Stimulated activated CD8-positive, alpha-beta memory T cell treated with anti-CD3 and anti-CD28 coated beads, Interleukin-12 subunit alpha, Interleukin-12 subunit beta, amount 100 ng/mL, for 24 hours (primary cell): ENCODE data around the gene SLC5A6.

Experiments
- DNase-seq: peaks from one replicate; pipeline ENCODE4 v3.0.0-alpha.2; 2020; ENCODE audit errors: extremely low read depth

Gene SLC5A6

DNA sequence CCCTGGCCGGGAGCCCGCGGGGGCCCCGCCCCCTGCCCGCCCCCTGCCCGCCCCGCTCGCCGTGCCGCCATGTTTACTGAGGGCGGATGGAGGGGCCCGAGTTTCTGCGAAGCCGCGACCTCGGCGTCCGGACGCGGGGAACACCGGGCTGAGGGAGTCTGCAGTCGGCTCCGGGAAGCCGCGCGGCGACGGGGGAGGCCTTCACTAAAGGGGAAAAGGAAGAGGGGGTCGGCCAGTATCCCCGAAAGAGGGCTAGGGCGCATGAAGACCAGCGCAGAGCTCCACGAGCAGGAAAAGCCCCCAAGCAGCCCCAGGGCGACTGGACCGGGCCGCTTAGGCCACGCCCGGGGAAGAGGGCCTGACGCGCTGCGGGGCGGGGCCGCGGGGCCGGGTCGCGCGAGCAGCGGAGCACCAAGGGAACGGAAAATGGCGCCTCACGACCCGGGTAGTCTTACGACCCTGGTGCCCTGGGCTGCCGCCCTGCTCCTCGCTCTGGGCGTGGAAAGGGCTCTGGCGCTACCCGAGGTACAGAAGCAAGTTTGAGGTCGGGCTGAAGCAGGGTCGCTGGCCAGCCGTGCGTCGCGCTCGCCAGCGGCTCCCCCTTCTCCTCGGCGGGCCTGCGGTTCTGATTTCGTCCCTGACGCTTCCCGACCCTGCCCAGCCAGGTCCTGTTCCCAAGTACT lies at the start of gene SLC5A6, which contains the start of gene ATRAID:
Gene SLC5A6 (minus strand): TSS at position 326 of the 683 bp plus-strand sequence. CDS start 4,618 bp downstream, outside the sequence.
Gene ATRAID (plus strand): TSS at position 99 of the 683 bp plus-strand sequence. CDS start 328 bp downstream, at position 427.
- peak; percentile 73 for DNase-seq

DNA sequence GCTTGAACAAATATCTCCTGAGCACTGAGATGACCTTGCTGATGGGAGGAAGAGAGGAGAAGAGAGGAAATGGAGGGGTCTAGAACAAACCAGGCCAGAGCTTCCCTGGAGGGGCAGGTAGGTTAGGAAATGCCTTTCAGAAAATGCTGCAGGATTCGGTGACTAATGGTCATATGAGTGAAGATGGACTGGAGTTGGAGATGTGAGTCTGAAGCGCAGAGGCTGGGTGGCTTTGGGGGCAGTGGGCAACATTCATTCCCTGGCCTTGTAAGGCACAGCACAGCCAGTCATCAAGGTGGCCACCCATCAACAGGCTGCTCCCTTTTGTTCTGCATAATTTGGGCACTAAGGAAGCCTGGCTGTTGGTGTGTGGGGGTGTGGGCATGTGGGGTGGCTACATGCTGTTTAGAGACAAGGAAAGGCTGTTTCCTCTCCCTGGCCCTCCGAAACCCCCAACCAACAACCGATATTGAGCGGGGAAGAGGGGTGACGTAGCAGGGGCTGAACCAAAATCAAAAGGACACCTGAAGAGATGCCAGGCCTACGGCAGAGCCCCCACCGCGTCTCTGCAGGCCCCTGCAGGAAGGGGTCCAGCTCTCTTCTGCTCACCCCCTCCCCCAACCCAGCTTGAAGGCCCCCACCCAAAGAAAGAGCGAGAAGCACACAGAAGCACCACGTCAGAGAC lies 49.3 kb upstream of the SLC5A6 start:
- DNase-seq, result no peak

DNA sequence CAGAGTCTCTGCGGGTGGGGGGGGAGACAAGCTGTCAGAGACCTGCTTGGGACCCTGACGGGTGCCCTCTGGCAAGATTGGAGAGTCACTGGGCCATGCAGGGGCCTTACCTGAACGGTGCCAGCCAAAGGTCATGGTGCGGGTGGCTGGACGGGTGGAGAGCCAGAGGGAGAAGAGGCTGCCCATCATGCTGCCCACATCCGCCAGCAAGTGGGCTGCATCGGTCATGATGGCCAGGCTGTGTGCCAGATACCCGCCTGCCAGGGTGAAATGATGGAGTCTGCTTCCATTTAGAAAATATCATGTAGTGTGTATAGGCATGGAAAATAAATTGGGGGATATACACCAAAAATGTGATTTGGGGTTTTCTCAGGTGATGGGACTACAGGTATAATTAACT lies 46.0 kb upstream of the SLC5A6 start:
- no peak for DNase-seq

DNA sequence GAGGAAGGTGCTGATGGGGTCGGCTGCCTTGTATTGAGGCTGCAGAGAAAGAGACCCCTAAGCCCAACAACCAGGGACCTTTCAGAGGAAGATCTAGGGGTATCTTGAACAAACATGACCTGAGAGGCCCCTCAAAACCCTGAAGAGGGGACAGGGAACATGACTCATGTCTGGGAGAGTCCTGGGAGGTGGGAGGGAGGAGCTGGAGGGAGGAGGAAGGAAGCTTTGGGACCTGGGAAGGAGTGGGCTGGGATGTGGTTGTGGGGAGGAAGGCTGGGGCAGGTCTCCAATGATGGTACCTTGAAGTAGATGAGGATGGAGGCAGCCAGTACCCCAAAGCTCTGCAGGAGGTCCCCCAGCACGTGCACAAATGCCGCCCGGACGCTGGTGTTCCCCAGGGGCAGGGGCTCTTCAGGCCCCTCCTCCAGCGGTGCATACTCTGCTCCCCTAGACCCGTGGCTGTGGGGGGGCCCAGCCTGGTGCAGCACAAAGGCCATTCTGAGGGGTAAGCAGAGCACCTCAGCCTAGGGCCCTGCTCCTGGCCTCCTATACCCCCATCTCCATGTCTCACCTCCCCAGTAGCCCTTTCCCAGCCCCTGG lies 44.9 kb upstream of the SLC5A6 start:
- DNase-seq, result no peak

DNA sequence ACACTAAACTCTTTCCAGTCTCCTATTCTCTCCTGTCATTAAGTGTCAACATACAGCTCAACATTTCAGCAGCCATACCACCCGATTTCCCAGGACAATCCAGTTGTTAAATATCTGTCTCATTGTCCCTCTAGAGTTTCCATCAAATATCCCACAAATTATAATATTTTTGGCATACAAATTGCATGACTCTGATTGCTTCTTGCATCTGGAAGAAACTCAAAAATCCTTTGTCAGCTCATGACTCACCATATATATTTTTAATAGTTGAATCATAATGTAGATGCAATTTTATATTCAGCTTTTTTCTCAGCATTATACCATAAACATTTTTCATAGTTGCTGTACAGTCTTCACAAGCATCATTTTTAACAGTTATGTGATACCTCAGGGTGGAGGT lies 43.6 kb upstream of the SLC5A6 start:
- DNase-seq, result no peak

DNA sequence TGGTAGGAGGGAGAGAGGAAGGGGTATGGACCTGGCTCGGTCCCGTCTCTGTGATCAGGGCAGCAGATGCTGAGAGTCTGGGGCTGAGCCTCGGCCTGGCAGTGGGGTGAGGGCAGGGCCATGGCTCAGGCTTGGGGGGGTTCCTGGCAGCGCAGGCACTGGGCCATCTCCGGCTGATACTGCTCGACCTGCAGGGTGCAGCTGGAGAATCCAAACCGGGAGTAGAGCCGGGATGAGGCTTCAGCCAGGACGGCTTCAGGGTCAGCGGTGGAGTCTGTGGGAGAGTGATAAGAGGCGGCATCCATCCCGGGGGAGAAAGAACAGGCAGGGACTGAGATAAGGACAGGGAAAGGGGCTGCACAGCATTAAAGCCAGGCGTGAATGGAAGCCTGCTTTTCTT lies 43.1 kb upstream of the SLC5A6 start:
- no peak for DNase-seq

DNA sequence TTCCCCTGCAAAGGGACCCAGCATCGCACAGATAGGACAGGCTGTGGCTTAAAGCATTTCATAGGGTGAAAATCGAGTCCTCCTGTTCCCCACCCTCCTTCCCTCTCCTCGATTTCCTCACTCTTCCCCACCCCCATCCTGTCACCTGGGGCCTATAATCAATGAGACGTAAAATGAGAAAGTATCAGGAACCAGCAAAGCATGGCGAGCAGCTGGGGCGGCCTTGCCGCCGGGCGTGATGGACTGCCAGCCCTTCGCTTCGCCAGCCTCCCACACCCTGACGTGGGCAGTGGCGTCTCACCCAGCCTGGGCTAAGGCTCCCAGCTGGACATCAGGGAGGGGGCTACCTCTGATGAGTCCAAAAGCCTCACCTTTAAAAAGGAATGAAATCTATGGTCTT lies 39.7 kb upstream of the SLC5A6 start:
- no peak for DNase-seq

DNA sequence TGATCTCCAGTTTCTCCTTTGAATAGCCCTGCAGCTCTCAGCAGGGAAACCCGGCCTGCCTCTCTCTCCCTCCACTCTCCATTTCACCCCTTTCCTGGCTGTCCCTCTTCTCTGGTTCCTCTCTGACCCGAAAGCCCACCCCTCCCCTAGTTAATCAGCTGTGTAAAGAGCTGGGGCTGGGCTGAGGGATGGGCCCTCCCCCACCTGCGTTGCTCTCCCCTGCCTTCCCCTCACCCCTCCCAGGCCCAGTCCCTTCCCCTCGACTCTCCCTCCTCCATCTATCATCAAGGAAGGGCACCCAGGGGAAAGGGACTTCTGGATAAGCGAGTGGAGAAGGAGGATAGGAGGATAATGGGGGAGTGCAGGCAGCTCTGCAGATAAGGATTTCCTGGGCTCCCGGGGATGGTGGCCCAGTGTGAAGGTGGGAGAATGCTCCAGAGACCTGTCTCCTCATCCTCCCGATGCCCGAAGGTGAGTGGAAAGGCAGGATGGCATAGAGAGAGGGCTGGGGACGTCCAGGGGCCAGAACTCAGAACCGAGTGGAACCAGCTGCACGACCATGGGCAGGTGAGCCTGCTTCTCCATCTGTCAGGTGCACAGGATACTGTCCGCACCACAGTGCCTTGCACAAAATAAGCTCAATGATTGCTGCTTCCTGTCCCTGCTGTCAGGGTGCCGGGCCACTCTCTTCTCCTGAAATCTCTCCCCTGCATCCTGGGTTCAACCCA lies 38.7 kb upstream of the SLC5A6 start:
- no peak for DNase-seq

DNA sequence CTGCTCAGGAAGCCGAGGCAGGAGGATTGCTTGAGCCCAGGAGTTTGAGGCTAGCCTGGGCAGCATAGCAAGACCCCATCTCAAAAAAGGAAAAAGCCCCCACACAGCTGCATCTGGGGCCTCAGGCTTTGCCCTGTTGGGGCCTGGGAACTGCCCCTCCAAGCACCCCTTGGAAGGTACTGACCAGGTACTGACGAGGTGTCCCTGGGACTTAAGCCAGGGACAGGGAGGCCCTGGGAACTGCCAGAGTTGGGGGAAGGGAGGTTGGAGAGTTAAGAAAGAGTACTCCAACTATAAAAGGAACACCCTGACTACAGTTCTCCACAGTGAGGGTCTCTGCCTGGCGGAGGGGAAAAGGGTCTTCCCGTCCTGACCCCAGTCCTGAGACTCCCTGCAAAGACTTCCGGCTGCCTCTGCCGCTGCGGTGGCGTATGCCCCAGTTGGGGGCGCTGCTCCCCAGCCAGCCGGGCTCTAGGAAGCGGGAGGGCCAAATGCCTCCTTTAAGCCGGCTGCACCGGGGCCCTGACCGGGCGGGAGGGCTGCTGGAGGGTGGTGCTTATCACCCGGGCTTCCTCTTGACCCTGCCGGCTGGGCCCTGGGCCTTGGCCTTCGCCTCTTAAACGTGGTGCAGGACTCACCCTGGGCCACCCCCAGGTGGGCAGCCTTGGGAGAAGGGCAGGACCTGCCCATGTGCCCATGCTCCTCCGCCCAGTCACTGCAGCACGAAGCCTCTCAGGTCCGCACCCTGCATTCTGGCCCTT lies 38.0 kb upstream of the SLC5A6 start:
- DNase-seq, result peak; percentile 24

DNA sequence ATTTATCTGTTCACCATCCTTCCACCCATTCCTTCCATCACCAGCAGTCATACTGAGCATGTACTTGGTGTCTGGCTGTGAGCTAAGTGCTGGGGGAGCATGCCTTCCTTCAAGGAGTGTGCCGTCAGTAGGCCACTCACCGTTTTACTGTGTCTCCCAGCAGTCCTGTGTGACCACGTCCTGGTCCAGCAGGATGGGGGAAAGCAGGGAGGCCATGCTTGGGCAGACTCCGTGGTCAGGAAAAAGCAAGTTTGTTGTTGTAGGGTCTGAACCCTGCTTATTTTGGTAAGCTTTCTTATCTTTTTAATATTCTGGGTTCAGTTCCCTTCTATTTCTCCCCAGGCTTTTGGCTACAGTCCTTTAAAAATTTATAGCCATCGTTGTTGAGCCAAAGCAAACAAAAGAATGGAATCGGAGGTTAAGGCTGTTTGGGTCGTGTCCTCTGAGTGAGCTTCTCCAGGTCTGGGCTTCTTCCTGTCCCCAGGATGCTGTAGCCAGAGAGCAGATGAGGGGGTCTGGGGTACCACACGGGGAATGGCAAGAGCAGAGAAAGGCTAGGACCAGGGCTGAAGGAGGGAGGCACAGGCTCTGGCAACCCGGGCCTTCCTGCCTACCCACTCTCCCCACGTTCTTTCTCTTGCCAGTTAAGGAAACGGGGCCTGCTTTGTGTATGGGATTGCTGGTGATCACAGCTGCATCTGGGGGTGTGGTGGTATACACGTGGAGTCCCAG lies 37.3 kb upstream of the SLC5A6 start:
- no peak for DNase-seq

DNA sequence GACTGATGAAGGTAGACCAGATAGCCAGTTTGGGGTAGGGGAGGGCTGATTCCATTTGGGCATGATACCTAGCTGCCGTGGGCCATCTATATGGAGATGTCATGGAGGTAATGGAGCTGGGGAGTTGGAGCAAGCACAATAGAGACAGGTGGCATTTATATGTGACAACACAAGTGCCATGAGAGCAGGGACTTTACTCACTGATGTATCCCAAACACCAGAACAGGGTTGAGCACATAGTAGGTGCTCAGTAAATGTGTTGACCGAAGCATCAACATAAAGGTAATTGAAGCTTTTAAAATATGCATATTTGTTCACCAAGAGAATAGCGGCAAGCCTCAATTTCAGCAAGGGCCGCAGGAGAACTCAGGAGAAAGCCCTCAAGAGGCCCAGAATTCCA lies 35.8 kb upstream of the SLC5A6 start:
- DNase-seq, result no peak

DNA sequence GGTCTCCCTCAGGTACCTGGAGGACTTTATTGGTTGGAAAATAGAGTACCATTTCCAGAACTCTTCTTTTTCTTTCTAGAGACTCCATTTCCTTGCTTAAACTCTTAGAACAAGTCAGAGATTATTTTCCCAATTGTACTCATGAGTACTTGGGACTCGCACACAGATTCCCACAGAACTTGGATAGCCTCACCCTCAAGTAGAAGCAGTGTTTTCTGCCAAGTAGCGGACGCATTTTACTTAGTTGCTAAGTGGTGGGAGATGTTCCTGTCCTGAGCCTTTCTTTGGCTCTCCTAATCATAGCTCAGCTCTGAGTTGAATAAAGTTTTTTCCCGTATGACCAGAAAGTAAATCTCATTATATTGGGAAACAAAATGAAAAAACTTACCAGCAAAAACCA lies 33.6 kb upstream of the SLC5A6 start:
- no peak for DNase-seq

DNA sequence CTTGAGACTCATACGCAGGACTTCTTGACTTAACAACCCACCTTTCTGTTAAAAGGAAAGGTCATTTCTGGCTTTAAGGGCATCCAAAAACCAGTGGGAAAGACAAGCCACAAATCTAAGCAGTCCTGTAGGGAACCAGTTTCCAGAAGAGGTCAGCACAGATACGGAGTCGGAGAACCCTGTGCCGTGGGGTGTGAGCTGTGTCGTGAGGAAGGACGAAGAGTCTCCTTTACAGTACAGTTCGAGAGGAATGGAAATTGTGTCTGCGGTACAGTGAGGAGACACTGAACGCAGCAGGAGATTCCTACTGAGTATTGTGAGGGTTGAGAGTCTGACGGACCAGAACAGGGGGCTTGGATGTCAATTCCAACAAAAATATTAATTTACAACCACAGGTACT lies 33.0 kb upstream of the SLC5A6 start:
- DNase-seq, result no peak

DNA sequence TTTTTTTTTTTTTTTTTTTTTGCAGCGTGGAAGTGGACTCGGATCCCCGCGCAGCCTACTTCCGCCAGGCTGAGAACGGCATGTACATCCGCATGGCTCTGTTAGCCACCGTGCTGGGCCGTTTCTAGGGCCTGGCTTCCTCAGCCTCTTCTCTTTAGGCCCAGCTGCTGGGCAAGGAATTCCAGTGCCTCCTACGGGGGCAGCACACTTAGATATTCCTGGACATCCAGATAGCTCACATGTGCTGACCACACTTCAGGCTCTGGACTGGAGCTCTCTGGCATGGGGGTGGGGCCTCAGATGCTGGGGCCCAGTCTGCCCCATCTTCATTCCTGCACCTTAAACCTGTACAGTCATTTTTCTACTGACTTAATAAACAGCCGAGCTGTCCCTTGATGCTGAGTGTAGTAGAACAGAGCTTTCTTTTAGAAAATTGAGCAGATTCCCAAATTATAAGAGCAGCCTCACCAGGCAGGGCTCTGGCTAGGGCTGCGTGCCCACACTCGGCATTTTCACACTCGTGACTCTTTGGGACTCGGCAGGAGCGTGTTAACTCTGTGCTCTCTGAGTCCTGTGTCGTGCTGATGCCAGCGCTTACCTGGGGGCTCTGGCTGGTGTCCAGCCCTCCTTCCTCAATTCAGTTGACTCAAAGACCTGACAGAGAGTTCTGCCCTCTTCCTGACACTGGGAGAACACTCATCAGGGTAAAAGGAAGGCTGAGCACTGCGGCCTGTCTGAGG lies 31.5 kb upstream of the SLC5A6 start:
- no peak for DNase-seq

DNA sequence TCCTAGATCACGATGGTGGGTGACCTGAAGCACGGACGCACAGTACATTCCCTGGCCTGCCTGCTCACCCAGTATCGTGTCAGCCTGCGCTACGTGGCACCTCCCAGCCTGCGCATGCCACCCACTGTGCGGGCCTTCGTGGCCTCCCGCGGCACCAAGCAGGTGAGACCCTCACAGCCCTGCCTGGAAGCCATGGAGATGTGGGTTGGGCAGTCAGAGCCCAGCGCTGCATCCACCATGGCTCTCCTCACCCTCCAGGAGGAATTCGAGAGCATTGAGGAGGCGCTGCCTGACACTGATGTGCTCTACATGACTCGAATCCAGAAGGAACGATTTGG lies 30.5 kb upstream of the SLC5A6 start:
- no peak for DNase-seq

DNA sequence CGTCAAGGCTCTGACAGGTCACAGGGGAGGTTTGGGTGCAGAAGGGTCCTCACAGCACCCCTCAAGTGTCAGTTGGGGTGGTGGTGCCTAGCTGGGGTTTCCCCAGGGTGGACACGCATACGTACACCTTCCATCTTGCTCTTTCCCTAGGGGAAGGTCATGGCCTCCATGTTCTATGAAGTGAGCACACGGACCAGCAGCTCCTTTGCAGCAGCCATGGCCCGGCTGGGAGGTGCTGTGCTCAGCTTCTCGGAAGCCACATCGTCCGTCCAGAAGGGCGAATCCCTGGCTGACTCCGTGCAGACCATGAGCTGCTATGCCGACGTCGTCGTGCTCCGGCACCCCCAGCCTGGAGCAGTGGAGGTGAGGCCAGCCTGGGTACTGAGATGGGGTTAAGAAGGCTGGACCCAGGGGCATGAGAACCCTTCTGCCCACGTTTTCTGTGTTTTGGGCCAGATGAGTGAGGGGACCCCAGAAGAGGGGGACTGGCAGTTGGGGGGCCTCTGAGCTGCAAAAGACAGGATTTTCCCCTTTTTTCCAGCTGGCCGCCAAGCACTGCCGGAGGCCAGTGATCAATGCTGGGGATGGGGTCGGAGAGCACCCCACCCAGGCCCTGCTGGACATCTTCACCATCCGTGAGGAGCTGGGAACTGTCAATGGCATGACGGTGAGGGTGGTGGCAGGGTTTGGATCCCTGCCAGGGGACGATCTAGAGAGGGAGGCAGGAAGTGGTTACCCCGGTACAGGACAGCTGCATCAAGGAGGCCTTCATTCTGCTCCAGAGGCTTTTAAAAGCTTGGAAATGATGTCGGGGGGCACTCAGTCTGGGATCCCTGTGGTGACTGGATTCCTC lies 29.9 kb upstream of the SLC5A6 start:
- DNase-seq, result no peak

DNA sequence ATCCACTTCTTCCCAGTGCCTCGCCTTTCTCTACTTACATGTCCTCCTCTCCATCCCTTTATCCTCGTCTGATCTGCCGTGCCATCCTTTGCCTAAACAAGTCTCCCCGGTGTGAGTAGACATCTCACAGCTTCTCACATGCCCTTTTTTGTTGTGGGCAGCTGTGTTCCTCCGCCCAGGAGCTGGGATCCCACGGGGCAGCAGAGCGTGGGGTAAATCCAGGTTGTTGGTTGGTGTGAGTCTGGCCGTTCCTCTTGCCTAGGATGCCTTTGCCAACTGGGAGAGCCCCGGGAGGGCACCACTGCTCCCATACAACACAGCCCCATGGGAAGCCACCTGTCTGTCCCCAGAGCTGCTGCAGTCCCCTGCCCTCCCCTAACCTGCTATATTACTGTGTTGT lies 28.3 kb upstream of the SLC5A6 start:
- DNase-seq, result no peak

DNA sequence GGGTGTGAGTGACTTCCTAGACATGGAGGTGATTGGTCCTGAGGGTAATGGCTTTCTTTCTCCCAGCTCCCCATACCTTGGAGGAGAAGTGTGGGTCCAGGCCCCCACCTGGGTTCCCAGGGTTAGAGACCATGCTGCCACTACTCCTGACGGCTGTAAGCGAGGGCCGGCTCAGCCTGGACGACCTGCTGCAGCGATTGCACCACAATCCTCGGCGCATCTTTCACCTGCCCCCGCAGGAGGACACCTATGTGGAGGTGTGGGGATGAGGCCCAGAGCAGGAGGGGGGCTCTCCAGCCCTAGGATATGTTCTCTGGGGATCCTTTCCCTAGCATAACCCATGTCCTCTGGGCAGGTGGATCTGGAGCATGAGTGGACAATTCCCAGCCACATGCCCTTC lies 26.9 kb upstream of the SLC5A6 start:
- no peak for DNase-seq

DNA sequence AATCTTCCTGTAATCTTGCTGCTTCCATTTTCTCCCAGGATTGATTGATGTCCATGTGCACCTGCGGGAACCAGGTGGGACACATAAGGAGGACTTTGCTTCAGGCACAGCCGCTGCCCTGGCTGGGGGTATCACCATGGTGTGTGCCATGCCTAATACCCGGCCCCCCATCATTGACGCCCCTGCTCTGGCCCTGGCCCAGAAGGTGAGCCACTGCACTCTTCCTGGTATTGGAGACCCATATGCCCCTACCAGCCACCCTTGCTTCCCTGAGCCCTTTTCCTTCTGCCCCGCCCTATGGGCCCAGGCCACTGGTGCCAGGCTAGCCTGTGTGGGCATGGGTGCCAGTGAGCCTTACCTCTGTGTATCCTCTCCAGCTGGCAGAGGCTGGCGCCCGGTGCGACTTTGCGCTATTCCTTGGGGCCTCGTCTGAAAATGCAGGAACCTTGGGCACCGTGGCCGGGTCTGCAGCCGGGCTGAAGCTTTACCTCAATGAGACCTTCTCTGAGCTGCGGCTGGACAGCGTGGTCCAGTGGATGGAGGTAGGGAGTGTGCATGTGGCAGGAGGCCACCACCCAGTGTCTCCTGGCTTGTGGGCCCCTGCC lies 25.4 kb upstream of the SLC5A6 start:
- no peak for DNase-seq
